Glomerular visceral epithelial cell (primary cell): ENCODE data around the gene SMIM1.
"Not testable (repeated sequence)": the region's sequence is repeated elsewhere in the genome, so short reads cannot be mapped to it uniquely, and the experiment has no call there.

Experiments
- DNase-seq: peaks from one replicate; pipeline ENCODE4 v3.0.0-alpha.2; 2016; ENCODE audit errors: extremely low spot score

Gene SMIM1

GRCh38 chr1:3796215-3797061, 23.9 kb downstream of the SMIM1 start, which contains the start of gene LRRC47:
Gene LRRC47, minus strand, starts transcription at chr1:3796498. Its CDS starts 22 bp downstream, at chr1:3796476.
- peak; percentile 90 for DNase-seq

DNA sequence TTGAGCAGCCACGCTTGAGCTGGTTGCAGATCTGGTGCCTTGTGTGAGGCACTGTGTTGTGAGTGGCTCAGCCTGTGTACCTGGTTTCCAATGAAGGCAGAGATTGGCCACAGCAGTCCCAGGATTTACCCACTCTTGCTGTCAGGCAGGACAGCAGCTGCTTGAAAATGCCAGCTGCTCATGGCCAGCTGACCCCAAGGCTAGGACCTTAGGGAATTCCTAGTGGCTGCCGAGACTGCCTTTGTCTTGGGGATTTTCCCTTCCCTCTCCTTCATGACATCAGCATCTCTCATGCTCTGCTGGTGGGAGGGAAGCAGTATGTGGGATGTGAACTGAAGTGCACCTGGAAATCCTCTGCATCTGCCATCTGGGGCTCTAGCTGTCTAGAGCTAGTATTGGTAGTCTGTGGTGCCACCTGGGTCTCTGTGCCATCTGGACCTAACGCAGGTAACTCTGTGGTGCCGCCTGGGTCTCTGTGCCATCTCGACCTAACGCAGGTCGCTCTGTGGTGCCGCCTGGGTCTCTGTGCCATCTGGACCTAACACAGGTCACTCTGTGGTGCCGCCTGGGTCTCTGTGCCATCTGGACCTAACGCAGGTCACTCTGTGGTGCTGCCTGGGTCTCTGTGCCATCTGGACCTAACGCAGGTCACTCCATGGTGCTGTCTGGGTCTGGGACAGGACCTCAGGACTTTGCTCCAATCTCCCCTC, 27.6 kb downstream of the SMIM1 start:
- peak; percentile 31 for DNase-seq

- DNase-seq: not testable (repeated sequence)
These were observed 28.2 kb downstream of the SMIM1 start for GRCh38 chr1:3800795-3801194.

- DNase-seq: no peak
These were observed 31.5 kb downstream of the SMIM1 start for GRCh38 chr1:3803905-3804626.

GRCh38 chr1:3804627-3804944, 32.0 kb downstream of the SMIM1 start:
- DNase-seq: not testable (repeated sequence)

- DNase-seq: no peak
These were observed 32.5 kb downstream of the SMIM1 start for GRCh38 chr1:3805038-3805437.

GRCh38 chr1:3807769-3808168, 35.2 kb downstream of the SMIM1 start:
- no peak for DNase-seq

DNA sequence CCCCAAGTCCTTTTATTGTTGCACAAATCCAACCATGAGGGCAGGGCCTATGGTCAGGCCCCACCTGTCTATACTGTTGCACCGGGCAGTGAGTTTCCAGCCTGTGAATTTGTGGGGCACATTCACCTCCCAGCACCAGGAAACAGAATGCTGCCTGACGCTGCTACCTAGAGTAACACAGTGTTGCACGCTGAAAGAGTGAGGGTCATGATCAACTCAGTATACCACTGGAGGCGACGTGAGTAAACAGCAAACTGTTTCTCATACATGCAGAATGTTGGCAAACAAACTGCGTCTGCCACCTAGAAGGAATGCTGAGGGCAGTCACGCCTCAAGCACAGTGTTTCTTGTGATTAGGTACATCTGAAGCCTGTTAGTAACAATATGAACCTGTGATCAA, 37.1 kb downstream of the SMIM1 start:
- DNase-seq: no peak

DNA sequence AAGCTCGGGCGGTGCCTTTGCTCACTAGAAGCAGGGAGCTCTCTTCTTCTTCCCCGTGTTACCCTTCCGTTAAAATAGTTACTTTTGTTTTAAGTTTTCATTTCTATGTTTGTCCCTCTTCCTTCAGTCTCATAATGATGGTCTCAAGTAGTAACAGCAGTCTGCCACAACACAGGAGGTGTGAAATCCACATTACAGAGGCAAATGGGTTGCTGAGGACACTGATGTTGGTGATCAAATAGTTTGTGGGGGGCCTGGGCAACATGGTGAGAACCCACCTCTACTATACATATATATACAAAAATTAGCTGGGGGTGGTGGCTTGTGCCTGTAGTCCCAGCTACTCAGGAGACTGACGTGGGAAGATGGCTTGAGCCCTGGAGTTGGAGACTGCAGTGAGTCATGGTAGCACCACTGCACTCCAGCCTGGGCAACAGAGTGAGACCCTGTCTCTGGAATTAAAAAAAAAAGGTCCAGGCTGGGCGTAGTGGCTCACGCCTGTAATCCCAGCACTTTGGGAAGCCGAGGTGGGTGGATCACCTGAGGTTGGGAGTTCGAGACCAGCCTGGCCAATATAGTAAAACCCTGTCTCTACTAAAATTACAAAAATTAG, 37.7 kb downstream of the SMIM1 start:
- DNase-seq: not testable (repeated sequence)

GRCh38 chr1:3811595-3811911, 39.0 kb downstream of the SMIM1 start:
- DNase-seq: no peak

DNA sequence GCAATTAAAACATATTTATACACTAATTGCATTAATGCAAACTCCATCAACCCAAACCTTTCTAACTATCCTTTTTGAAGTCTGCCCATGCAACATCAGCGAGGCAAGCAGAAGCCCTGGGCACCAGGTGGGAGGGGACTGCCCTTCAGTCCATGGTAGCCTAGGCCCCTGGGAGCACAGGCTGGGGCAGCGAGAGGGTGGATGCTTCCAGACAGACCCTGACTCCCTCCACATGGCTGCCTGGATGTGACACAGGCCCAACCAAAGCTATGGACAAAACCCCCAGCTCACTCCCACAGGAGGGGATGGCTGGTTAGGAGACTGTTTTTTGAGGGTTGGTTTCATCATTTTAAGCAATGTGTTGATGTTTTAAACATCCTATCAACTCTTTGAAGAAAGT, 41.5 kb downstream of the SMIM1 start:
- DNase-seq: no peak

- DNase-seq: no peak
These were observed 42.4 kb downstream of the SMIM1 start for GRCh38 chr1:3814771-3815561.

GRCh38 chr1:3816331-3817137, 44.0 kb downstream of the SMIM1 start:
- no peak for DNase-seq

DNA sequence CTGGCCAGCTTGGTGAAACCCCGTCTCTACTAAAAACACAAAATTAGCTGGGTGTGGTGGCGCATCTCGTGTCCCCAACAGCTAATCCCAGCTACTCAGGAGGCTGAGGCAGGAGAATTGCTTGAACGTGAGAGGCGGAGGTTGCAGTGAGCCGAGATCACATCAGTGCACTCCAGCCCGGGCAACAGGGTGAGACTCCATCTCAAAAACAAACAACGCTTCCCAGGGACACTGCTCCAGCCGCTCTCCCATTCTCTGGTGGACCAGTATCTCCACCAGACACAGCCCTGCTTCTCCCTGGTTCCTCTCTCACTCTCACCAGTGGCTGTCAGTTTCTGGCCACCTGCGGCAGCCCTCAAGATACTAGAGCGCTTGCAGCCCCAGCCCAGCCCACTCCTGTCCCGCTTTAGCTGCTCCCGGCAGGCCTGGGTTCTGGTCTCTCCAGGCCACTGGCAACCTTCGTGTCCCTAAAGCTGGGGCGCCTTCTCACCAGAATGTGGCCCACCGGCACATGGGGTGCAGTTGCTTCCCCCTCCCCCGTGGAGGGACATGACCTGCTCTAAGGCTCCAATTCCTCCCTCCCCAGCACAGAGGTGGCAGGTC, 44.7 kb downstream of the SMIM1 start:
- no peak for DNase-seq

- DNase-seq: no peak
These were observed 45.5 kb downstream of the SMIM1 start for GRCh38 chr1:3817821-3818597.

DNA sequence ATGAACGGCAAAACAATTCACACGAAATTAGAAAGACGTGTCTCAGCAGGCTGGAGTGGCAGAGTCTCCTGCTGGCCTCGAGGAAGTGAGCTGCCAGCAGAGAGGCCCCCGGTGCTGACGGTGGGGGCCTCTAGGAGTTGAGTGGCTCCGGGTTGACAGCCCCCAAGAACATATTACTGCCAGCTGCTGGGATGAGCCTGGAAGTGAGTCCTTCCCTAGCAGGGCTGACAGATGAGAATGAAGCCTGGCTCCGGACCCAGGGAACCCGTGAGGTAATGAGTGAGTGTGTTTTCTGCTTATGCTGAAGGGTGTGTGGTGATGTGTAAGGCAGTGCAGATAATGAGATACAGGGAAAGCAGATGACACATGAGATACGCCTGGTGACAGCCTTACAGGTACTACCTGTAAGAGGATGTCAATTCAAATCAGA, 47.2 kb downstream of the SMIM1 start:
- no peak for DNase-seq

GRCh38 chr1:3820316-3820715, 47.8 kb downstream of the SMIM1 start:
- no peak for DNase-seq

GRCh38 chr1:3821004-3821403, 48.5 kb downstream of the SMIM1 start:
- no peak for DNase-seq

GRCh38 chr1:3821447-3821846, 48.9 kb downstream of the SMIM1 start:
- DNase-seq: no peak
